Activated naive CD8-positive, alpha-beta T cell (primary cell): ENCODE measurements around the gene MAPRE3.

Experiments
- H3K27ac Mint-ChIP-seq: one replicate; pipeline ENCODE4 v1.8.0; 2021; ENCODE audit warnings: mixed read lengths
- H3K27me3 Mint-ChIP-seq: one replicate; pipeline ENCODE4 v1.8.0; 2021; ENCODE audit warnings: mixed read lengths
- H3K36me3 Mint-ChIP-seq: one replicate; pipeline ENCODE4 v1.8.0; 2021; ENCODE audit warnings: mixed read lengths
- H3K4me1 Mint-ChIP-seq: one replicate; pipeline ENCODE4 v1.8.0; 2021; ENCODE audit warnings: low read depth, mixed read lengths
- H3K4me3 Mint-ChIP-seq: one replicate; pipeline ENCODE4 v1.8.0; 2021; ENCODE audit warnings: mild to moderate bottlenecking, mixed read lengths
- H3K9me3 Mint-ChIP-seq: one replicate; pipeline ENCODE4 v1.8.0; 2021; ENCODE audit warnings: low read depth, mixed read lengths

Gene MAPRE3

DNA sequence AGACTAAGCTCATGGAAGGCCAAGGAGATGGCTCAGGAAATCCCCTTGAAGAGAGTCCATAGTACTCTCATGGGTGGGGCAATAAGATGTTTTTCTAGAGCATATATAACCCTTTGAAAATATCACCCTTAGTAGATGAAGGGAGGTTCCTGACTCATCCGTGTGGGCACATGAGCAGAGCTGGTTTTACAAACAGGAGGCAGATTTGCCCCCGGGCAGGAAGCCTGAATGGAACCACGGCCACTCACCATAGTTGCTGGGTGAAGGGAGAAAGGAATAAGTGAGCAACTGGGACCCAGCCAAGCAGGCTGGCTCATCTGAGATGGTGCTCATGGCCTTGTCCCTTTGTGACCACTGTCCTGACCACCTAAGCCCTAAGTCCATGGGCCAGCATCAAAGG, 29.0 kb upstream of the MAPRE3 start:
- H3K4me1 Mint-ChIP-seq: peaks cover 2% of the 10 kb centered on the region
- H3K27ac Mint-ChIP-seq: no peak overlapping the region
- peaks cover 4% of the 10 kb centered on the region for H3K27me3 Mint-ChIP-seq
- no peaks in the 10 kb centered on the region for H3K36me3 Mint-ChIP-seq
- no peak overlapping the region for H3K4me3 Mint-ChIP-seq
- H3K9me3 Mint-ChIP-seq: no peaks in the 10 kb centered on the region

GRCh38 chr2:26942543-26943295, 27.7 kb upstream of the MAPRE3 start:
- Mint-ChIP-seq H3K36me3 (no peaks in the 10 kb centered on the region), H3K4me1 (peaks cover 2% of the 10 kb centered on the region), H3K27ac (no peak overlapping the region), H3K9me3 (no peaks in the 10 kb centered on the region), H3K4me3 (no peak overlapping the region), H3K27me3 (peaks cover 4% of the 10 kb centered on the region)

DNA sequence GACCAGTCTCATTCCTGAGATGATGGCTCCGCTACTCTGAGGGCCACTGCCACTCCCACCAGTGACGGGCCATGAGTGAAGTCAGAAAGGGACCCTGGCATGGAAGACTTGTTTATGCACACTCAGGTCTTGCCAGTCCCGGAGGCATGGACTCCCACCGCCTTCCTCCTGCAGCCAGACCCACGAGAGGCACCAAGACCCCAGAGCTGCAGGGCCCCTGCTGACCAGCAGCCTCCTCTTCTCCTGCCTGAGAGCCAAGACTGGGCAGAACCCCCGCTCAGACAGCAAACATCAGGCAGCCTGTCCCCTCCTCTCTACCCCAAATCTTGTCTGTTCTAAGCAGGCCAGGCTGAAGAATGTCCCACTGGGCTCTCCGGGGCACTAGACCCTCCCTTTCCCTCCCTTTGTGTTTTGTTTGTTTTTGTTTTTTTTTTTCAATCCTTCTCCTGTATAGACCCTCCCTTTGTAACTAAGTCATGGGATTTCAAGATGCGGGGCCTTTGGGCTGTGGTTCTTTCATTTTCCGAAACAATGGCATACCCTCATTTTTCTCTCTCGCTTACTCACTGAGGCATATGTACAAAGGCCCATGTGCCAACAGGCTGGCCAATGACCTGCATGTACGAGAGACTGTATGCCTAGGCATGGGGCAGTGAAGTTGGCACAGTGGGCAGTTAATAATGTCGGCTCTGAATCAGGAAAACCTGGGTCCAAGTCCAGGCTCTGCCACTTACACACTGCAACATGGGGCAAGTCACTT, 24.3 kb upstream of the MAPRE3 start:
- Mint-ChIP-seq H3K4me1 (peaks cover 2% of the 10 kb centered on the region), H3K27me3 (peaks cover 7% of the 10 kb centered on the region), H3K4me3 (no peak overlapping the region), H3K36me3 (no peaks in the 10 kb centered on the region), H3K9me3 (no peaks in the 10 kb centered on the region), H3K27ac (no peak overlapping the region)

GRCh38 chr2:26946841-26947784, 23.3 kb upstream of the MAPRE3 start:
- H3K9me3 Mint-ChIP-seq: no peaks in the 10 kb centered on the region
- H3K36me3 Mint-ChIP-seq: no peaks in the 10 kb centered on the region
- no peak overlapping the region for H3K4me3 Mint-ChIP-seq
- H3K27ac Mint-ChIP-seq: no peak overlapping the region
- peaks cover 7% of the 10 kb centered on the region for H3K27me3 Mint-ChIP-seq
- H3K4me1 Mint-ChIP-seq: peaks cover 2% of the 10 kb centered on the region

- H3K36me3 Mint-ChIP-seq: no peaks in the 10 kb centered on the region
- H3K27me3 Mint-ChIP-seq: peaks cover 2% of the 10 kb centered on the region
- H3K4me1 Mint-ChIP-seq: no peaks in the 10 kb centered on the region
Observed at GRCh38 chr2:26948800-26949199, 21.6 kb upstream of the MAPRE3 start.

GRCh38 chr2:26950246-26950645, 20.2 kb upstream of the MAPRE3 start:
- H3K9me3 Mint-ChIP-seq: no peaks in the 10 kb centered on the region
- peaks cover 2% of the 10 kb centered on the region for H3K27me3 Mint-ChIP-seq

More at GRCh38 chr2:26948800-26949199, 21.6 kb upstream of the MAPRE3 start:
- no peak overlapping the region for H3K27ac Mint-ChIP-seq
- no peaks in the 10 kb centered on the region for H3K9me3 Mint-ChIP-seq
- H3K4me3 Mint-ChIP-seq: no peak overlapping the region

DNA sequence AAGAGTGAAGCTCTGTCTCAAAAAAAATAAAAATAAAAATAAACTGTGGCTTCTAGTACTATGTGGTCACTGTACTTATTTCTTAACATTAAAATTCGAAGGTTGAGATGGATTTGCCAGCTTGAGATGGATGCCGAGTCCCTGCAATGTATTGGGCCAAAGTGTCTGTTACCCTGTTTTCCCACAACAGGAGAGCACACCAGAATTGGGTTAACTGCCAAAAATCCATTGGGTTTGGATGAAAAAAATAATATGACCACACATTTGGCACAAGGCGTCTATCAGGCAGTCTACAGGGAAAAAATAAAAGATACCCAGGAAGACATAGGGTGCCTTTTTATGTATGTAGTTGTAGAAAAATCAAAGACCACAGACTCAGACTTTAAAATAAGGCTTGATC, 19.2 kb upstream of the MAPRE3 start:
- no peak overlapping the region for H3K4me3 Mint-ChIP-seq
- H3K9me3 Mint-ChIP-seq: no peaks in the 10 kb centered on the region
- no peak overlapping the region for H3K27ac Mint-ChIP-seq
- no peaks in the 10 kb centered on the region for H3K36me3 Mint-ChIP-seq
- H3K27me3 Mint-ChIP-seq: peaks cover 4% of the 10 kb centered on the region
- no peaks in the 10 kb centered on the region for H3K4me1 Mint-ChIP-seq

More at GRCh38 chr2:26950246-26950645, 20.2 kb upstream of the MAPRE3 start:
- Mint-ChIP-seq H3K4me1 (no peaks in the 10 kb centered on the region), H3K27ac (no peak overlapping the region), H3K4me3 (no peak overlapping the region), H3K36me3 (no peaks in the 10 kb centered on the region)

GRCh38 chr2:26952374-26952773, 18.1 kb upstream of the MAPRE3 start:
- Mint-ChIP-seq H3K9me3 (no peaks in the 10 kb centered on the region), H3K4me1 (no peaks in the 10 kb centered on the region), H3K36me3 (no peaks in the 10 kb centered on the region), H3K27ac (no peak overlapping the region), H3K4me3 (no peak overlapping the region), H3K27me3 (peaks cover 4% of the 10 kb centered on the region)

DNA sequence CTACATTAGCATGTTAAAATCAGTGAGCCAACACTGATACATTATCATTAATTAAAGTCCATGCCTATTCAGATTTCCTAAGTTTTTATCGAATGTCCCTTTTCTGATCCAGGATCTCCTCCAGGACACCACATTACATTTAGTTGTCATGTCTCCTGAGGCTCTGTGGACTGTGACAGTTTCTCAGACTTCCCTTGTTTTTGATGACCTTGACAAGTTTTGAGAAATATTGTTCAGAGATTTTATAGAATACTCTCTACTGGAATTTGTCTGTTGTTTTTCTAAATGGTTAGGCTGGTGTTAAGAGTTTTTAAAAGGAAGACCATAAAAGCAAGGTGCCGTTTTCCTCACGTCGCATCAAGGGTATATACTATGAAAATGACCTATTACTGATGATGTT, 16.3 kb upstream of the MAPRE3 start:
- Mint-ChIP-seq H3K4me3 (no peak overlapping the region), H3K4me1 (no peaks in the 10 kb centered on the region), H3K27ac (no peak overlapping the region), H3K27me3 (peaks cover 2% of the 10 kb centered on the region), H3K9me3 (no peaks in the 10 kb centered on the region), H3K36me3 (no peaks in the 10 kb centered on the region)

GRCh38 chr2:26957041-26957440, 13.4 kb upstream of the MAPRE3 start:
- H3K9me3 Mint-ChIP-seq: no peaks in the 10 kb centered on the region
- no peak overlapping the region for H3K27ac Mint-ChIP-seq
- peaks cover 3% of the 10 kb centered on the region for H3K36me3 Mint-ChIP-seq
- H3K27me3 Mint-ChIP-seq: peaks cover 11% of the 10 kb centered on the region
- no peak overlapping the region for H3K4me3 Mint-ChIP-seq
- no peaks in the 10 kb centered on the region for H3K4me1 Mint-ChIP-seq

GRCh38 chr2:26957534-26957933, 12.9 kb upstream of the MAPRE3 start:
- Mint-ChIP-seq H3K9me3 (no peaks in the 10 kb centered on the region), H3K36me3 (peaks cover 3% of the 10 kb centered on the region), H3K27ac (no peak overlapping the region), H3K27me3 (peaks cover 12% of the 10 kb centered on the region), H3K4me3 (no peak overlapping the region), H3K4me1 (no peaks in the 10 kb centered on the region)

DNA sequence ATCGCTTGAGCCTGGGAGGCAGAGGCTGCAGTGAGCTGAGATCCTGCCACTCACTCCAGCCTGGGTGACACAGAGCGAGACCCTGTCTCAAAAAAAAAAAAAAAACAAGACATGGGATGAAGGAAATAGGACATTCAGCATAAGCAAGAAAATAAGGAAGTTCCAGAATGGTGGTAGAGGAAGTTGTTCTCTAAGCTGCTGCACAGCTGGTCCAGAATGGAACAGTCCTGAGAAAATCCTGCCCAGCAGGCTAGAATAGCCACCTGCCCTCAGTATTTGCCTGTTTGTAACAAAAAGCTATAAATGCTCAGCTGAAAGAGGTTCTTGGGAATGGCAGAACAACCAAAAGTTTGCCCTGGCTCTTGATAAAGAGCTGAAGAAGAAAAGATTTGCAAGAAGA, 11.1 kb upstream of the MAPRE3 start:
- Mint-ChIP-seq H3K4me1 (no peaks in the 10 kb centered on the region), H3K36me3 (peaks cover 3% of the 10 kb centered on the region), H3K27me3 (peaks cover 16% of the 10 kb centered on the region), H3K27ac (no peak overlapping the region), H3K9me3 (no peaks in the 10 kb centered on the region), H3K4me3 (no peak overlapping the region)

GRCh38 chr2:26964446-26965130, 5.8 kb upstream of the MAPRE3 start:
- peaks cover 11% of the 10 kb centered on the region for H3K4me1 Mint-ChIP-seq
- no peaks in the 10 kb centered on the region for H3K9me3 Mint-ChIP-seq
- no peak overlapping the region for H3K27ac Mint-ChIP-seq
- H3K27me3 Mint-ChIP-seq: peaks cover 21% of the 10 kb centered on the region
- no peak overlapping the region for H3K4me3 Mint-ChIP-seq
- peaks cover 3% of the 10 kb centered on the region for H3K36me3 Mint-ChIP-seq

- no peak overlapping the region for H3K4me3 Mint-ChIP-seq
- H3K9me3 Mint-ChIP-seq: no peaks in the 10 kb centered on the region
- H3K36me3 Mint-ChIP-seq: no peaks in the 10 kb centered on the region
- H3K4me1 Mint-ChIP-seq: peaks cover 24% of the 10 kb centered on the region
- no peak overlapping the region for H3K27ac Mint-ChIP-seq
- H3K27me3 Mint-ChIP-seq: peaks cover 9% of the 10 kb centered on the region
Observed at GRCh38 chr2:26968001-26968400, 2.4 kb upstream of the MAPRE3 start.
